NOMO-1 treated with dmso at 0.1 percent for 144 hours (cell line): Measurements from ENCODE around the gene KDM4D.
"Not testable (repeated sequence)": the region's sequence is repeated elsewhere in the genome, so short reads cannot be mapped to it uniquely, and the experiment has no call there.

Experiments
- DNase-seq: peaks from one replicate; lab custom pipeline; 2025; ENCODE audit not compliant: unreplicated experiment; lab: John Stamatoyannopoulos, UW

KDM4D gene

DNA sequence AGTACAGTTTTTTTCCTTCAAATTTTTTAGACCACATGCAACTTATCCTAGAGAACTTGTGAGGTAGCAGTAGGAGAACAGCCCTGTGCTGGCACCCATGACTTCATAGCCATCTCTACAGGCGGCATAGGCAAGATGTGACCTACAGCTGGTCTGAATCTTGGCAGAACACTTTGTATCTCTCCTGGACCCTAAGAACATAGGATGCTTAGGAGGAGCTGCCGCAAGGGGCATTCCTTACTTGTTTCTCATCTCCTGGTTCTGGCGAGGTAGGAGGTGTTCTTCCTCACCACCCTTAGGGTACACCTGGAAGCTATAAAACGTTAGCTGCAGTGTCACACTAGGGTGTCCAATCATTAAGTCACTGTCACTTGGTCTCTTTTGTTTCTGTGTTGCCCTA lies 16.5 kb upstream of the KDM4D start:
- DNase-seq = no peak

DNA sequence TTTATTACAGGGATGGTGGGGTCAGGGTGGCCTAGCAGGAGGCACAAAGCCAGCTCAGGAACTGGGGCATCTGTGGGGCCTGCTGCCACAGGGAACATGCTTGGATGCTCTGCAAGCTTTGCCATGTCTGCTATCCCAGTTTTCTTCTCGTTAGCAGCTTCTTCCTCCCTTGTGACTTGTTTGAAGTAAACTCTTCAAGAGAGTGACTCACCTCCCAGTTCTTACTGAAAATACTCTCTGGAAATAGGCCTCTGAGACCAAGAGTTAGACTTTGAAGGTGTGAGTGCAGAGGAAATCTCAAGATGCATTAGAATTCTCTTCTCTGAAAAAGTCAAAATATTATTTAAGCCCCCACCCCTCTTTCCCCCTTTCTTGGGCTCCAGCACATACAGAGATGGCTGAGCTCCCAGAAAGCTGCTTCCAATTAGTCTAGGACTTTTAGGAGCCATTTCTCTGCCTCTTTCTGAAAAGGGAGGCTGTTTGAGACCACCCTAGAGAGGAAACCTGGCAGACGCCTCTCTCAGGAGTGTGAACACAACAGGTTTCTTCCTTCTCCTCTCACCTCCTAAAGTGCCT lies 15.3 kb upstream of the KDM4D start:
- no peak for DNase-seq

DNA sequence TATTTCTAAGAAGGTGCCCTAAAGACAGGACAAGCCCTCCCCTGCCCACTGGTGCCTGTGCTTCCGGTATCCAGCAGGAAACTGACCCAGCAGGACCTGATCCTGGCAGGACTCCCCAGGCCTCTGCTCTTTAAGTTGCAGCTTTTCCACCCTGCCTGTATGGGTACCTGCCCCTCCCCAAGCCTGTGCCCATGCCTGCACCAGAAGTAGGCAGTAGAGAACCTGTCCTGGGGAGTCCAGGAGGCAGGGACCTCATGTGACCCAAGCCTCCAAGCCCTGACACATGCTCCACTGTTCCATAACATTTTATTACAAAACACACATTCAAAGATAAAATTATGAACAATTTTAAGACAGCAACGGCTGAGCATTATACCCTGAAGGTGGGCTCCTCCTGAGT lies 14.3 kb upstream of the KDM4D start:
- DNase-seq = no peak

DNA sequence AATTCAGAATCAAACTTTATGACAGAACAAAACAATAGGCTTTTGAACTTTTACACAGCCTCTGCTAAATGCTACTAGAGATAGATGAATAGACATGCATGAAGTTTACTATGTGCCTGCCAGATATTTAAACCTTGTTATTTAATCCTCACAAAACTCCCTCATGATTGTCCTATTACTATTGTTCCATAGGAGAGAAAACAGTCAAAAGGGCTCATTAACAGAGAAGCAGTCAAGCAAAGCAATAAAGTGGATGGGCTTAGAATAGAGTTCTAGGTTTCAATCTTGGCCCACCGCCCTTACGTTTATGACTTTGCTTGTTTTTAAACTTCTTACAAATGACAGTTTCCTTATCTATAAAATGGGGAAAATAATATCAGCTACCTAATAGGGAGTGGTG lies 13.0 kb upstream of the KDM4D start:
- no peak for DNase-seq

DNA sequence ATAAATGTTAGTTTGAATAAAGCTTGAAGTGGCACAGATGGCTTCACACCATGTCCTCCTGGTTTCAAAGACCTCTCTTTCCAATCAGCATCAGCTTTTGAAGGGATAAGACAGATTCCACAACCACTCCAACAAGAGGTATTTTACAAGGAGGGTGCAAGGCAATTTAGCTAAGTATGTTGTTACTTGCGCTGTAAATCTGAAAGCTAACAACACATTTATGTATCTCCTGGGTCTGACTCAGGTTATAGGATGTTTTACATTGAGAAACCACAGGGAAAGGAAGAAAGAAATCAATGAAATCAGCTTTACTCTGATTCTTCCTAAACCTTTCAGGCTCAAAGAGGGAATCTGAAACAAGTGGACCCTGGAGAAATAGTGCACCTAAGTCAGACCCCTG lies 12.3 kb upstream of the KDM4D start:
- DNase-seq = no peak

DNA sequence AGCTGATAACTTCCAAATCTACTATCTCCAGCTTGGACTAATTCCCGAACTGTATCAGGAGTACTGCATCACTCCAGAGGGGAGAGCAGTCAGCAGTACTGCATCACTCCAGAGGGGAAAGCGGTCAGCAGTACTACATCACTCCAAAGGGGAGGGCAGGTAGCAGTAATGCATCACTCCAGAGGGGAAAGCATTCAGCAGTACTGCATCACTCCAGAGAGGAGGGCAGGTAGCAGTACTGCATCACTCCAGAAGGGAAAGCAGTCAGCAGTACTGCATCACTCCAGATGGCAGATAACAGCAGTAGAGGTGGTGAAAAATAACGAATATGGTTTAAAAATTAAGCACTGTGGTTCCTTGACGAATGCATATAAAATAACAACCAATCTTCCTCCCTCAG lies 8.6 kb upstream of the KDM4D start:
- no peak for DNase-seq

DNA sequence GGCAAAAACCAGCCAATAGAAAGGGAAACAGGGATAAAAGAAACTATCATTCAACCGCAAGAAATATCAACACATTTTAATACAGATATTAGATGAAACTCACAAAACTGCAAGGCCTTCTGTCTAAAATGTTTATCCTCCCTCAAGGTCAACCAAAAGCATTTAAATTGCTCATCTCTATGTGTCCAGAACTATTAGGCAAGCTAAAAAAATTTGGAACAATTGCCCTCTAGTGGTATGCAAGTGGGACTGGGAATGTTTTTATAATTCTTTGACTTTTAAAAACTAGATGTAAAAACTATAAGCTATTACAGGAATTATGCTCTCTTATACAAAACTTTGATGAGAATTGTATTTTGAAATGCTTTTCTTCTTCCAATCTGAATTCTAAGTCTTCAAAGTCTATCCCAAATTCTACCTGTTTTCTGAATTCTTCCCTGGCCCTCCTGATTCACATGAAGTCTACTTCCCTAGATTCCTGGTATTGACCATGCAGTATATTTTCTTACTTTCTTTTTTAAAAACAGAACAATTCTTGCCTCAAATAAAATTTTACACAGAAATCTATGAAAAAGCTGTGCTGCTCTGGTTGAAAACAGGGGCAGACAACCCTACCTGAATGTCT lies 5.1 kb upstream of the KDM4D start:
- DNase-seq = no peak

DNA sequence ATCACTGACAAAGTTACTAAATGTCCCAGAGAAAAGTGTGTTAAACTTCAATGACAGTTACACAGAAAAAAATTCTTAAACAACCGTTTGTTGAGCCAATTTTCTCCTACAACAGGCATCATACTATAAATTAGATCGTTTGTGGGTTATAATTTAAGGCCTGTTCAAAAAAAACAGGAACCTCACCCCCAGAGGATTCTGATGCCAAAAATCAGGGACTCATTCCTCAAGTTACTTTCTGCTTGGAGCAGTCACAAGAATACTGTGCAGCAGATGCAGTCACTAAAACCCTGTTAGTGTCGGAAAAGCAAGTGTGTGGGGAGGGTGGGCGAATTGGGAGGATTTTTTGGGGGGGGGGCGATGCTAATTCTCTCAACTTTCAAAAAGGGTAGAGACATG lies 810 bp upstream of the KDM4D start:
- DNase-seq = no peak

DNA sequence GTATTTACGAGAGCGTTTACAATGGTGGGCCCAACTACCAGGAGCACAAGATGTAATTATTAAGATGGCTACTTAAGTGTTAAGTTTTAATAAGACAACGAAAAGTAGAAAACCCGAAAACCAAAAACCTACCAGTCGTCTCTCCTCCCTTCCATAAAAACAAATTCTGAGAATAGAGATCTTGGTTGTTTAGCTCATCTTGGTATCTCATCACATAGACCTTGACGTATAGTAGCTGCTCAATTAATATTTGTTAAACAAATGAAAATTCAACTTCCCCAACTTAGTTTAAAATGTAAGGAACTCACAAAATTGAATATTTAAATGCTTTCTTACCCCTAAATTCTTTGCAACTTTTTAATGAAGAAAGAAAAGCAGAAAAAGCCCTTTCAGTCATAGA lies 669 bp downstream of the KDM4D start:
- DNase-seq = no peak

DNA sequence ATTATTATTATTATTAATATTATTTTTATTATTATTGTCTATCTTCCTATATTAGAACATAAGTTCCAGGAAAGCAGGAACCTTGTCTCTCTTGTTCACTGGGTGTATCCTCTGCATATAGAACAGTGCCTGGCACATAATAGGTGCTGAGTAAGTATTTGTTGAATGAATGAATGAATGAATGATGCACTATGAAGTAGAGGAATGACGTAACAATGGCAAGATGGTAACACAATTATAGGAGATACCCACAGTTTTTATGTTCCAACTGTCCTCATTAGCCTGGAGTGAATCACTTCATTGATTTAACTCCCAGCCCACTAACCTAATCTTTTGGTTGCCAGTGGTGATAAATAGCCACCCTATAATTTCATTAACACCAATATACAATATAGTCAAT lies 2.1 kb downstream of the KDM4D start:
- DNase-seq = no peak

DNA sequence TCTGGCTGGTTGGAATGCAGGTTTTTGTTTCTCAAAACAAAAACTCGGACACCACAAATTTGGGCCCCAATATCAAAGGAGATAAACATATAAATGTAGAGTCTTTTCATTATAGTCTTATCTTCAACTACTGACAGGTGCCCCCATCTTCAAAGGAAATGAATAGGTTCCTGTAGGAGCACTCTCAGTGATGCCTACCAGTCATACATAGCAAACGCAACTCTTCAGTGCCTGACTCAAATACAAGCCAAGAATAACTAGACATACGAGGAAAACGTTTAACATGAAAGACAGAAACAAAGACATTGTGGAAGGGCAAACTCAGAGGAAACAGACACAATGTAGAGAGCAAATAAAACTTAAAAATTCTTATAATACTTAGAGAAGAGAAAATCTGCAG lies 13.9 kb downstream of the KDM4D start:
- no peak for DNase-seq

DNA sequence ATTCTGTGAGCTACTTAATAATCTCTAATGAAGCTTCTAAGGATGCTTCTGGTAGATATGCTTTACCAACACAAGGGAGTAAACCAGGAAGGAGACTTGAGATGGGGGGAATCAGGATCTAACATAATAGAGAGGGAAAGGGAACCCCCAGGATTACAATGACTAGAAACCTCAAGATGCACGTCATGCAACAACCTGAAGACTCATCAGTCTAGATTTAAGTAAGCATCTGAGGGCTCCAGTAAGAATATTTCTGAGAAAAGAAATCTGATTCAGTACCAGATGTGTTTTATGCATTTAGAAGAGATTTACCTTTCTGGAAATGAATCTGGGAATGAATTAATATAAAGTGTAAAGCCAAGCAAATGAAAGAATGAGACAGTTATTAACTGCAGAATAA lies 15.2 kb downstream of the KDM4D start:
- DNase-seq = no peak

DNA sequence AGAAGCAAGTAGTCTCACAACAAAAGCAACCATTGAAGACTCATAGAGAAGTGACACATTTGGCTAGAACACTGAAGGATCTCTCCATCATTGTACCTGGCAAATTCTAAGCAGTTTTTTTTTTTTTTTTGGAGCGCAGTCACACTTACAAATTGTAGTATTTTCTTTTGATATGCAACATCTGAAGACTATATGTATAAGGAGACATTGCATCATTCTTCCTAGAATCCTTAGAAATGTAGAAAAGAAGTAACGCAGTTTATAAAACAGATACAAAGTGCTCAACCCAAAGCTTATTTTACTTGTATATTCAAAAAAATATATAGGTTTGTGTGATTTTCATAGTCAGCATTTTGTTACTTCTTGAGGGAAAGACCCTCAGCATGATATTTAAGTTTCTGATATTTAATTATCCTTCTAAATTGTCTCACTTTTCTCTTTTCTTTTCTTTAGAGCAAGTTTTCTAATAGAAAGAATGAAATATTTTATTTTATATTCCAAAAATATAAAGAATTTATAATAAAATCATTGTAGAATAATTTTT lies 20.0 kb downstream of the KDM4D start:
- no peak for DNase-seq

DNA sequence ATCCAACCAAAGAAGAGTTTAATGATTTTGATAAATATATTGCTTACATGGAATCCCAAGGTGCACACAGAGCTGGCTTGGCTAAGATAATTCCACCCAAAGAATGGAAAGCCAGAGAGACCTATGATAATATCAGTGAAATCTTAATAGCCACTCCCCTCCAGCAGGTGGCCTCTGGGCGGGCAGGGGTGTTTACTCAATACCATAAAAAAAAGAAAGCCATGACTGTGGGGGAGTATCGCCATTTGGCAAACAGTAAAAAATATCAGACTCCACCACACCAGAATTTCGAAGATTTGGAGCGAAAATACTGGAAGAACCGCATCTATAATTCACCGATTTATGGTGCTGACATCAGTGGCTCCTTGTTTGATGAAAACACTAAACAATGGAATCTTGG lies 23.9 kb downstream of the KDM4D start:
- DNase-seq = no peak

DNA sequence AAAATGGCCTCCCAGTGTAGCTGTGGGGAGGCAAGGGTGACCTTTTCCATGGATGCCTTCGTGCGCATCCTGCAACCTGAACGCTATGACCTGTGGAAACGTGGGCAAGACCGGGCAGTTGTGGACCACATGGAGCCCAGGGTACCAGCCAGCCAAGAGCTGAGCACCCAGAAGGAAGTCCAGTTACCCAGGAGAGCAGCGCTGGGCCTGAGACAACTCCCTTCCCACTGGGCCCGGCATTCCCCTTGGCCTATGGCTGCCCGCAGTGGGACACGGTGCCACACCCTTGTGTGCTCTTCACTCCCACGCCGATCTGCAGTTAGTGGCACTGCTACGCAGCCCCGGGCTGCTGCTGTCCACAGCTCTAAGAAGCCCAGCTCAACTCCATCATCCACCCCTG lies 24.8 kb downstream of the KDM4D start:
- DNase-seq = no peak

DNA sequence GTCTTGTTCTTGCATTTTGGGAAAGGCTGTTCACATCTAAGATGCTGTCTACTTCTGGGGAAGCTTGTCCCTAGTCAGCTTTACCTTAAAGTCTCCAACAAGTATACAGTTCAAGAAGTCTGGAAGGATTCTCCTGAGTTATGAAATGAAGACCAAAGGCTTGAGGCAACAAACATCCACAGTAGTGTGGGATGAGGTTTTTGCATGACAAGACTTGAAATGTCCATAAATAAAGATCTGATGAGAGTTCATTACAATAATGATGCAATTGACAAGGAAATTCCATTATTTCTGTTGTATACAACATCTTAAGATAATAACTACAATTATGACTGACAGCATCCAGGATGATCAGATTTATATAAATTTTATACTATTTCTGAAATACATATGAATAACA lies 30.2 kb downstream of the KDM4D start:
- DNase-seq = no peak

DNA sequence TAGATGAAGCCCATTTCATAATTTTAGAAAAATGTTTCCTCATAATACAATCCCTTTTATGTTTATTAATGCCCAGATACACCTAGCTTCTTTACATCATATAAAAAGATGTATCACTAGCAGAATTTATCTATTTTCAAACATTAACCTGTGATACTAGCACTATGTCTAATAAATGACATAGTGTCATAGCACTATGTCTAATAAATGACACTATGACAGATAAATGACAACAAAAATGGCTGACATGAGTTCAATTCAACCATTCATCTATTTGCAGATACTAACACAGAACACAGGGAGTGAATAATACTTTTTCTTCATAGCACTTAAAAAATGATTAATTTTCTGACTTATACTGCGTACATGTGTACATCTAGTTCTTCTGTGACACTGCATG lies 32.1 kb downstream of the KDM4D start:
- no peak for DNase-seq

DNA sequence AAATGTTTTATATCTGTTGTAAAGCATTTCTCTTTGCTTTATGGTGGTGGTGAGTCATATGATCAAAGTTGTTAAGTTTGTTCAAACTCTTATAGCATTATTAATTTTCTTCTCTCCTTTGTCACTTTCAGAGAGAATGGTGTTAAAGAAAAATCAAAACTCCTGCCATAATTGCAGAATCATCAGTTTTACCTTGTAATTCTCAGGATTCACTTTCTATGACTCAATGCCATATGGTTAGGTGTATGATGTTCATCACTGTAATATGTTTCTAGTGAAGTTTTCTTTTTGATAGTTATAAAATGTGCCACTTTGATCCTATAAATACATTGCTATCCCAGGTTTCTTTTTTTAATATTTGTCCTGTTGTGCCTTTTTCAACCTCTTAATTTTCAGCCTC lies 37.9 kb downstream of the KDM4D start:
- DNase-seq = no peak

DNA sequence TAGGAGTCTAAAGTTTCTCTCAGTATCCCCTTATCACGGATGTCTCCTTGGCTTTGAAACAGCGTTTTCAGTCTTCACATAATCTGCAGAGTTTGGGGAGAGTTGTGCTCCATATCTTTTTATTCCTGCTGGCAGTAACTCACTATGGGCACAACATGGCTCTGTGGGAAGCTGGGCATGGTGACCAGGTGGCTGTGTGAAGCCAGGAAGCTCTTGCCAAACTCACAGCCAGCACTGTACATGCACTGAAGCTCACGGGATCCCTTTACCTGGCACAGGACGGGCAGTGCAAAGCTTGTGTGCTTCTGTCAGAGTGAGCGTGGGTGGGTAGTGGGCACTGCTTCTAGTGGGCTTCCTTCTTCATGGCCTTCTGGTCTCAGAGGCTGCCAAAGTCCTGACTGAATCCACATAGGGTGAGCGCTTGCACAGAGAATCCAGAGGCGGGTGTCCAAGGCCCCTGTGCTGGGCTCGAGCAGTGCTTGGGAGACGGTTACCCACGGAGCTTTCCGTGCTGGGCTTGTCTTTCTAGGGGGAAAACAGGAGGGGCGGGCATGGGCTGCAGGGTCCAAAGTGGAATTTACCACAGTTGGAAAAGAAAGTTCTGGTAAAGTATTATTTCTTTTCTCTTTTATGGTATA lies 40.8 kb downstream of the KDM4D start:
- no peak for DNase-seq

DNA sequence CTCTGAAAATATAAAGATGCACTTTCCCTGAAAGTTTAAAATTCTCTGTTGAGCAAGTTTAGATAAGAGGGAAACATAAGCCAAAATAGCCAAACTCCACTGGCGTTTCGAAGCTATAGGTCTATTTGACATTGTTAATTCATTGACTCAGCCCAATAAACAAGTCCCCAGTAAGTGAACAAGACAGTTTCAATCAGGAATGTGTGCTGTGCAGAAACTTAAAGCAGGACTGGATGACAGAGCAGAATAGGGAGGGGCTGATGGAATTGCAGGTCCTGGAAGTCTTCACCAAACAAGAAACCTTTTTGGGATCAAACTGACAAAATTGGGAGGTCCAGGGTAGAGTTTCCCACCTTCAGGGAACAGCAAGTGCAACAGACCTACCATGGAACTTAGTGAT lies 42.6 kb downstream of the KDM4D start:
- DNase-seq = no peak

DNA sequence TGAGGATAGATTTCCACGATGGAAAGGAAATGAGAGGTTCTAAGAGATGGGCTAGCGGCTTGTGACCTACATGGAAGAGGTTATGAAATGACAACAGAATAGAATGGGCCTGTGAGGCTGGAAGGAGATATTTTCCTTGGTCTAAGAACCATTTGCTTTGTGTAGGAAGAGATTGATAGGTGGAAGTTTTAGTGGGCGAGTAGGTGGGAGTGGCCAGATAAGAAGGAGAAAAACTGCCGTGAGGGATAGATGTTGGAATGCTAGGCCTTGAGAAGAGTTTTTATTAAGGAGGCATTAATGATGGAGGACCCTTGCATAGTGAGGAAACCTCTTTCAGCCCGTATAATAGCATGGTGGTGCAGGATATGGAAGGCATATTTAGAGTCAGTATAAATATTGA lies 48.0 kb downstream of the KDM4D start:
- DNase-seq = not testable (repeated sequence)

DNA sequence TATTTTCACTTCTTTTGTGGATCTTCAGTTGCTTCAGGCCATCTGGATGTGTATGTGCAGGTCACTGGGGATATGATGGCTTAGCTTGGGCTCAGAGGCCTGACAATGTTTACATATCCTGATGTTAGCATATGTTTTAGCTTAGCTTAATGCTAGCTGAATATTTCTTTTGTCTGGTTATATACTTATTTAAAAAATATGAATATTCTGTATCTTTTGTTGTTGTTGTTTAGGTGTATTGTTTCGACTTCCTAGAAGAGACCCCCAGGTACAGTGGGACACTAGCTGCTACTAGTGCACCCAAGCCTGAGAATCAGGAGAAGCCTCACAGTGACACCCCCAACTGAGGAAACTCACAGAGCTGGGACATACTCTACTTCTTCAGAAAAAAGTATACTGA lies 51.4 kb downstream of the KDM4D start, which contains the start of gene KDM4E:
Gene KDM4E, plus strand, starts transcription at position 301 of the 400 bp plus-strand sequence. CDS start 300 bp downstream, outside the sequence.
- DNase-seq = no peak

DNA sequence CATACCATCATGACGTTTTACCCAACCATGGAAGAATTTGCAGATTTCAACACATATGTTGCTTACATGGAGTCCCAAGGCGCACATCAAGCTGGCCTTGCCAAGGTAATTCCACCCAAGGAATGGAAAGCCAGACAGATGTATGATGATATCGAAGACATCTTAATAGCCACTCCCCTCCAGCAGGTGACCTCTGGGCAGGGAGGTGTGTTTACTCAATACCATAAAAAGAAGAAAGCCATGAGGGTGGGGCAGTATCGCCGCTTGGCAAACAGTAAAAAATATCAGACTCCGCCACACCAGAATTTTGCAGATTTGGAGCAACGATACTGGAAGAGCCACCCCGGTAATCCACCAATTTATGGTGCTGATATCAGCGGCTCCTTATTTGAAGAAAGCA lies 52.1 kb downstream of the KDM4D start:
- not testable (repeated sequence) for DNase-seq
